T-helper 17 cell (primary cell): ENCODE results near the gene WWOX. TPM values are rescaled to one million over a fixed set of nuclear protein-coding genes. Genes with fewer than 3 reads are reported as not detected.
"Not testable (repeated sequence)": the region's sequence is repeated elsewhere in the genome, so short reads cannot be mapped to it uniquely, and the experiment has no call there.

Experiments used
- ATAC-seq: fragments of 150-1000 bp; cut with Tn5 transposase; 2 replicates; pipeline ENCODE4 v1.10.0; 2021; ENCODE audit warnings: mild to moderate bottlenecking, moderate library complexity
- DNase-seq, 3 donors: peaks; one replicate each; pipeline versions ENCODE4 v3.0.0 to v3.0.0-alpha.2; 2020 to 2021
- H3K9me3 ChIP-seq: one replicate; pipeline ENCODE4 v1.7.0; 2013; ENCODE audit warnings: low read length, mild to moderate bottlenecking; ENCODE audit not compliant: control insufficient read depth, poor library complexity, severe bottlenecking
- H3K27ac Mint-ChIP-seq: one replicate; pipeline ENCODE4 v1.8.0; 2022; ENCODE audit warnings: mild to moderate bottlenecking, moderate library complexity, mixed read lengths
- H3K27me3 Mint-ChIP-seq: one replicate; pipeline ENCODE4 v1.8.0; 2022; ENCODE audit warnings: mixed read lengths
- H3K36me3 Mint-ChIP-seq: one replicate; pipeline ENCODE4 v1.8.0; 2022; ENCODE audit warnings: low read depth, mixed read lengths
- H3K4me1 Mint-ChIP-seq: one replicate; pipeline ENCODE4 v1.8.0; 2022; ENCODE audit warnings: mild to moderate bottlenecking, mixed read lengths
- H3K4me3 Mint-ChIP-seq: one replicate; pipeline ENCODE4 v1.8.0; 2022; ENCODE audit warnings: mild to moderate bottlenecking, moderate library complexity, mixed read lengths
- total RNA-seq, 4 donors: library from RNA in 2 of 4; stranded (reverse) in 2 of 4; gene quantifications; one replicate each; pipeline ENCODE4 v1.2.3 and lab custom pipeline; 2022 to 2026

The WWOX gene
- total RNA-seq, 2 donors from 2014 or later, result 26.8 to 29.7 TPM

DNA sequence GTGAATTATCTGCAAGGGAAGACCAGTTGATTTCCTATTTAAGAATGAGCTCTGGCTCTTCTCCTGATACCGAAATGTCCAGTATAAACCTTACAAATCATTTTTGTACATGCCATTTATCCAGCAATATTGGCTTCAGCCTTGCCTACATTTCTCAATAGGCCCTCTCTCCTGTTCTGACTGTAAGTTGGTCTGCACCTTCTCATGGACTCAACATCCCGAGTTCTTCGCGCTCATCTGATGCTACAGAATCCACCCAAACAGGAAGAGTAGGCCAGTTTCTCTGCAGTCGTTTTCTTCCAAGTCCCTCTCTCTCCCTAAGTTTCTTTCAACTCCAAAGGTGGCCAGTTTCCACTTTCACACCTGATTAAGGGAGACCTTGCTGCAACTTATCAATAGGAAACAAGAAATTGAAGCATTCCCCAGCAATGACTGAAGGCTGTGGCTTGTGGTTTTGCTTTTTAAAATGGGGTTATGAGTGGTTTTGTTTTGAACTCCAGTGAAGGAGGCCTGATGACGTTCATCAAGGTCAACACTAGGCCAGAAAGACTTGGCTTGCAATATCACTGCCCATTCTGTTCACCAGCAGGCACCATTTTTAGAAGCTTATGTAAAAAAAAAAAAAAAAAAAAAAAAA, 1118.0 kb downstream of the WWOX start:
- no peak overlapping the region for H3K27ac Mint-ChIP-seq
- H3K4me1 Mint-ChIP-seq, result peaks cover 15% of the 10 kb centered on the region
- no peaks in the 10 kb centered on the region for H3K9me3 ChIP-seq
- peaks cover 4% of the 10 kb centered on the region for H3K36me3 Mint-ChIP-seq
- DNase-seq, result no peak
- H3K4me3 Mint-ChIP-seq, result peak overlapping the region; percentile 41
- H3K27me3 Mint-ChIP-seq, result no peaks in the 10 kb centered on the region
- peak; percentile 93 for ATAC-seq

DNA sequence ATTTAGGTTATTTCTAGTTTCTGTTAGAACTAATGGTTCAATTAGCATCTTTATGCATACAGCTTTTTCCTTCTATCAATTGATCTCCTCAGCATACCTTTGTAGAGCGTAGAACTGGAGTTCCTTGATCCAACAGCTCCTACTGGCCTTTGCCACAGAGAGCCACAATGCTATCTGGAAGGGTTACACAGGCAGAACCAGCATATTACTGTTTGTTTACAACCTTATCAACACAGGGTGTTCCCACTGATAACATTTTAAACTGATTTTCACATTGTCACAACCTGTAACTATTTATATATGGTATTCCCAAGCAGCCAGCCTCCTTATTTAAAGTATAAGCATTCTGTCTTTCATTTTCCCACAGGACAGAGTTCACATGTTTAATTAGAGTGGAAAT, 1118.9 kb downstream of the WWOX start:
- H3K4me3 Mint-ChIP-seq, result peak overlapping the region; percentile 16
- no peaks in the 10 kb centered on the region for H3K27me3 Mint-ChIP-seq
- peaks cover 4% of the 10 kb centered on the region for H3K36me3 Mint-ChIP-seq
- H3K9me3 ChIP-seq, result no peaks in the 10 kb centered on the region
- no peak for ATAC-seq
- H3K27ac Mint-ChIP-seq, result peak overlapping the region; percentile 30
- DNase-seq, result no peak
- H3K4me1 Mint-ChIP-seq, result peaks cover 15% of the 10 kb centered on the region

DNA sequence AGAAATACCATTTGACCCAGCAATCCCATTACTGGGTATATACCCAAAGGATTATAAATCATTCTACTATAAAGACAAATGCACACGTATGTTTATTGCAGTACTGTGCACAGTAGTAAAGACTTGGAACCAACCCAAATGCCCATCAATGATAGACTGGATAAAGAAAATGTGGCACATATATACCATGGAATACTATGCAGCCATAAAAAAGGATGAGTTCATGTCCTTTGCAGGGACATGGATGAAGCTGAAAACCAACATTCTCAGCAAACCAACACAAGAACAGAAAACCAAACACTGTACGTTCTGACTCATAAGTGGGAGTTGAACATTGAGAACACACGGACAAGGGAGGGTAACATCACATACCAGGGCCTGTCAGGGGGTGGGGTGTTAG, 1126.5 kb downstream of the WWOX start:
- H3K27me3 Mint-ChIP-seq, H3K27ac Mint-ChIP-seq, H3K36me3 Mint-ChIP-seq, H3K9me3 ChIP-seq, H3K4me3 Mint-ChIP-seq, ATAC-seq, H3K4me1 Mint-ChIP-seq, DNase-seq: not testable (repeated sequence)

DNA sequence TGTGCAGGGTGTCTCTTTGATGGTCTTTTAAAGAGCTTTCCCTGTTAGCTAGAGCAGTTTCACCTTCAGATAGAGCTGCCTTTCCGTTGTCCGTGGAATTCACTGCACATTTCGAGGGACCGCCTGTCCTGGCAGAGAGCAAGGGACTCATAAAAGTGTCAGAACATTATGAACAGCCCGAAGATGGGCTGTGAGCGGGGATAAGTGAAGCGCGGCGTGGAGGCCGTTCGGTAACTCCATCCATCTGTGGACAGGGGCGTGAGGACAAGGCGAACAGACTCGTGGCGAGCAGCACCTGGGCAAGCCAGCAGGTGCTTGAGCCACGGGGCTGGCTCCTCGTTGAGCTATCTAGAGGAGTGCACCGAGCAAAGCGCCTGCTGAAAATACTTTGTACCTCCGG, 1129.9 kb downstream of the WWOX start:
- H3K4me1 Mint-ChIP-seq, result no peaks in the 10 kb centered on the region
- no peaks in the 10 kb centered on the region for H3K36me3 Mint-ChIP-seq
- ATAC-seq, result no peak
- H3K27me3 Mint-ChIP-seq, result no peaks in the 10 kb centered on the region
- H3K4me3 Mint-ChIP-seq, result no peak overlapping the region
- no peaks in the 10 kb centered on the region for H3K9me3 ChIP-seq
- no peak for DNase-seq
- no peak overlapping the region for H3K27ac Mint-ChIP-seq

DNA sequence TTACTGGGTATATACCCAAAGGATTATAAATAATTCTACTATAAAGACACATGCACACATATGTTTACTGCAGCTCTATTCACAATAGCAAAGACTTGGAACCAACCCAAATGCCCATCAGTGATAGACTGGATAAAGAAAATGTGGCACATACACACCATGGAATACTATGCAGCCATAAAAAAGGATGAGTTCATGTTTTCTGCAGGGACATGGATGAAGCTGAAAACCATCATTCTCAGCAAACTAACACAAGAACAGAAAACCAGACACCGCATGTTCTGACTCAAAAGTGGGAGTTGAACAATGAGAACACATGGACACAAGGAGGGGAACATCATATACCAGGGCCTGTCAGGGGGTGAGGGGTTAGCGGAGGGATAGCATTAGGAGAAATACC, 1146.2 kb downstream of the WWOX start:
- H3K4me3 Mint-ChIP-seq, H3K36me3 Mint-ChIP-seq, ATAC-seq, DNase-seq, H3K27me3 Mint-ChIP-seq, H3K9me3 ChIP-seq, H3K27ac Mint-ChIP-seq, H3K4me1 Mint-ChIP-seq: not testable (repeated sequence)

DNA sequence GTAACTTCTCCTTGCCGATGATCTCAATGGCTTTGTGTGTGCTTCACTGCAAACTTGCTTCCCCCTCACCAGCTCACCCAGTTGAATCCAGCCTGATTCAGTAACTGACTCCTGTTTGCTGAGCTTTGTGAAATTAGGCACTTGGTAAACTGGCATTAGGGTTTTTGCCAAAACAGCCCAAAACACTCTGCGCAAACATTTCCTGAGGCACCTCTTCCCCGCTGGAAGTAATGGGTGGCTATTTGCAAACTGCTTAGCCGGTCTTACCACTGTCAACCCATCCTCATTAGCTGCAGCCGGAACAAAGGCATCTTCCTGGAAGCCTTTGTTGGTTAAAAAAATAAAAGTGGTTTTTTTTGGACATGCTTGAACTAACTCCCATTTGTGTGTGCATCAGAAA, 1147.9 kb downstream of the WWOX start:
- peaks cover 3% of the 10 kb centered on the region for H3K4me1 Mint-ChIP-seq
- H3K4me3 Mint-ChIP-seq, result no peak overlapping the region
- no peaks in the 10 kb centered on the region for H3K36me3 Mint-ChIP-seq
- no peaks in the 10 kb centered on the region for H3K27me3 Mint-ChIP-seq
- DNase-seq (no peak), ATAC-seq (no peak)
- no peak overlapping the region for H3K27ac Mint-ChIP-seq
- no peaks in the 10 kb centered on the region for H3K9me3 ChIP-seq

DNA sequence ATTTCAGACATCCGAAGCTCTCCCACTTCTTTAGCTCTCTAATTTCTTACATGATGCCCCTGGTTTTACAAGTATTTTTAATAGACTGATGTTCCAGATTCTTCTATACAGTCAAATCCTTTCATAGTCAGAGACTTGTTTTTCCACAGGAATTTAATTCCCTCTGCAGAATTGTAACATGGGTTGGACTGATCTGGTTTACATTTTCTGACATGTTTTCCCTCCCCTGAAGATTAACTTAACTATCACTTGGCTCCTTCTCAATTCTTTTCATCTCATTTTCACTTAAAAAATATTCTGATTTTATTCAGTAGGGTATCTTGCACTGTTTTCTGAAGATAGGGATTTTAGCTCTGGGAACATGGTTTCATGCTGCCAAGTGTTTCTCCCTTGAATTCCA, 1148.9 kb downstream of the WWOX start:
- DNase-seq, result no peak
- no peaks in the 10 kb centered on the region for H3K9me3 ChIP-seq
- Mint-ChIP-seq H3K27ac (no peak overlapping the region), H3K4me3 (no peak overlapping the region), H3K36me3 (no peaks in the 10 kb centered on the region), H3K4me1 (peaks cover 3% of the 10 kb centered on the region), H3K27me3 (no peaks in the 10 kb centered on the region)
- no peak for ATAC-seq

DNA sequence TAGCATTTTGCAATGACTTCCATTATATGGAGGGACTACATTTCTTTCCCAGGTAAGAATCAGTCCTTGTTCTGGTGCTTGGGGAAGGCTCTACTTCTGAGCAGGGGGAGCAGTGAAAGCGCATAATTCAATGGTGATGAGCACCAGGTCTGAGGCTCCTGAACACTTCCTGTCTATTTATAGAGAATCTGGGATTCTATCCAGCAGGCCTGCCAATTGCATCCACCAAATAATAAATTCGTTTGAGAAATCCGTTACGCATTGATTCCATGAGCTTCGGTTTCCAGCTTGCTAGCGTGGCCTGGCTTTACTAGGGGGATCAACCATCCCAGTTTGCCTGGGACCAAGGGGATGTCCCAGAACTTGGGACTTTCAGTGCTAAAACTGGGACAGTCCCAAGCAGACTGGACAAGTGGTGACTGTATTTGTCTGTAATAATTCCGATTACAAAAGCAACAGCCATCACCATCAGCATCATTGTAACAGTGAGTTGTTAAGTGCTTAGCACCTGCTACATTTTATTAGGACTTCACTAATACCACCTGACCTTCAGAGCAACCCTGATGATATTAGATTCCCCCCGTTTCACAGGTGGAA, 1151.1 kb downstream of the WWOX start:
- H3K27me3 Mint-ChIP-seq, result no peaks in the 10 kb centered on the region
- no peaks in the 10 kb centered on the region for H3K9me3 ChIP-seq
- ATAC-seq, result no peak

DNA sequence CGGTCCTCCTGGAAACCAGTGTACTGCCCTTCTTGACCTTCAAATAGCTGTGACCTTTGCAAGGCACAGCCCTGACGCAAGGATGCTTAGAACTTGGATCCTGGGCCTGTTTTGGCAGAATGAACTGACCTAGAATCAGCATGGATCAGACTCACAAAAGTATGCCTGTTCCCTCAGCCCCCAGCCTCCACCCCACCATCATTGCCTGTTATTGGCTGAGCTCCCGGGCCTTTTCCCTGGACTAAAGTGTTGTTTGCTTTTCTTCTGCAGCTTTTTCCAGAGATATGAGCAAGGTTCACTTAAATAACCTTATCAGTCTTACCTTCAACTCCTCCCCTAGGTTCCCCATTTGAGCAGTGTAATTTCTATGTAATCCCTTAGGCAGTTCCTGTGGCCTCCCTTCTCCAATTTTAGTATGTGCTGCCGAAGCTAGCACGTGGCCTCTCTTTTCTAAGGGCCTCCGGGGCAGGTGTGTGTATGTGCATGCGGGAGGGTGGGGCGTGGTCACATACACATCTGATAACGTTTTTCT, 1153.7 kb downstream of the WWOX start:
- H3K9me3 ChIP-seq, result no peaks in the 10 kb centered on the region
- H3K36me3 Mint-ChIP-seq, result no peaks in the 10 kb centered on the region
- H3K27ac Mint-ChIP-seq, result no peak overlapping the region
- no peaks in the 10 kb centered on the region for H3K4me1 Mint-ChIP-seq
- no peak overlapping the region for H3K4me3 Mint-ChIP-seq
- no peaks in the 10 kb centered on the region for H3K27me3 Mint-ChIP-seq
- DNase-seq (no peak), ATAC-seq (no peak)

More for the DNA sequence above, 1151.1 kb downstream of the WWOX start:
- no peak for DNase-seq
- Mint-ChIP-seq H3K27ac (no peak overlapping the region), H3K4me1 (peaks cover 3% of the 10 kb centered on the region), H3K4me3 (no peak overlapping the region), H3K36me3 (no peaks in the 10 kb centered on the region)

DNA sequence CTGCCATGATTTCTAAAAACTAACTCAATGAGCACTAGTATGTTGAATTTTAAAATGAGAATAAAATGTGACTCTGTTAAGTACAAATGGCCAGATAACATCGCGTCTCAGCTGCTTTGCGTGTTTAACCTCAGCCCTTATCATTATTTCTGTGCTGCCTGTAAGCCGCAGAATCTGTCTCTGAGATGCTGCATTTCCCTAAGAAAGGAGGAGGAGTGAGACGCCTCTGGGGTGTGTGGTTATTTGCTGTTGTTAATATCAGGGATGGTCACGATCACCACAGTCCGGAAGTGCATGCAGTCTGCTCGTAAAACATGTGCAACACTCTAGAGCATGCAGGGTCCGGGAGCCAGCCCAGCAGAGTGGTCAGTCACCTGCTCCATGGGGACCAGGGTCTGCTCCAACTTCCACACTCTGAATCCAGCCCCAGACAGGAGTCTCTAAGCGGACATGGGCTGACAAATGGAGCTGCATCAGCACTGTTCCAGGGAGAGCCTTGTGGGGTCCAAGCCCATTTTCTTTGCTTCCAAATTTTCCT, 1158.6 kb downstream of the WWOX start:
- Mint-ChIP-seq H3K4me1 (peaks cover 8% of the 10 kb centered on the region), H3K27me3 (no peaks in the 10 kb centered on the region), H3K27ac (peak overlapping the region; percentile 84), H3K36me3 (no peaks in the 10 kb centered on the region), H3K4me3 (no peak overlapping the region)
- ATAC-seq (no peak), DNase-seq (no peak)
- H3K9me3 ChIP-seq, result no peaks in the 10 kb centered on the region

DNA sequence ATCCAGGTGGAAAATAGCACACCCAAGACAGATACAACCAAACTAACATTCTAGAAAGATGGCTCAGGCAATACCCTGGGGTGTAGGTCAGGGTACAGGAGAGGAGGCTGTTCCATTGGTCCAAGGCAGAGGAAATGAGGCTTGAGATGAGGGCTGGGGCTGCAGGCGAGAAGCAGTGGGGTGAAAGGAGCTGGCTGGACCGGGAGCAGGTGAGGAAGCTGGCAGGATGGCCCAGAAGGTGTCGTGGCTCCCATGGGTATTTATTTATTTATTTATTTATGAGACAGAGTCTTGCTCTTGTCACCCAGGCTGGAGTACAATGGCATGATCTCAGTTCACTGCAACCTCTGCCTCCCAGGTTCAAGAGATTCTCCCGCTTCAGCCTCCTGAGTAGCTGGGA, 1161.4 kb downstream of the WWOX start:
- not testable (repeated sequence) for H3K27ac Mint-ChIP-seq, H3K36me3 Mint-ChIP-seq, H3K9me3 ChIP-seq, H3K27me3 Mint-ChIP-seq, ATAC-seq, H3K4me3 Mint-ChIP-seq, DNase-seq
- peaks cover 13% of the 10 kb centered on the region for H3K4me1 Mint-ChIP-seq

DNA sequence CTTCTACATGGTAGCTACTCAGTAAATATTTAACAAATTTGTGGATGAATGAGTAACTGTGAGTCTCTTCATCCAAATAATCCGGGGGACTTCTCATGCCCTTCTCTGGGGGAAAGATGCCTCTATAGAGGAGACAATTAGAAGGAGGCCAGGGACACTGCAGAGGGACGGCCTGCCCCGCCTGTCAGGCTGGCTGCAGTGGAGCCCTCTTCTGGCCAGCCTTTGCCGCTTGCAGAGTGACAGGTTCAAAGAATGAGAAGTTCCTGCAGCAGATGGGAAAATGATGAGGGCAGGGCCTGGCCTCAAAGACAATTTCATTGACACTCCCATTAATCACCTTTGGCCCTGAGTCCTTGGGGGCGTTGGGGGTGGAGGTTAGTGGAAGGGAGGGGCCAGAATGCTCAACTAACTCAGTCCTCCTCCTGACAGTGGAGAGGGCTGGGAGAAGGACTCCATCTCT, 1162.1 kb downstream of the WWOX start:
- Mint-ChIP-seq H3K27ac (peak overlapping the region; percentile 32), H3K36me3 (no peaks in the 10 kb centered on the region), H3K27me3 (no peaks in the 10 kb centered on the region), H3K4me3 (no peak overlapping the region), H3K4me1 (peaks cover 14% of the 10 kb centered on the region)
- peak; percentile 16 to 48 (median 17) for DNase-seq
- peak; percentile 83 for ATAC-seq
- no peaks in the 10 kb centered on the region for H3K9me3 ChIP-seq

DNA sequence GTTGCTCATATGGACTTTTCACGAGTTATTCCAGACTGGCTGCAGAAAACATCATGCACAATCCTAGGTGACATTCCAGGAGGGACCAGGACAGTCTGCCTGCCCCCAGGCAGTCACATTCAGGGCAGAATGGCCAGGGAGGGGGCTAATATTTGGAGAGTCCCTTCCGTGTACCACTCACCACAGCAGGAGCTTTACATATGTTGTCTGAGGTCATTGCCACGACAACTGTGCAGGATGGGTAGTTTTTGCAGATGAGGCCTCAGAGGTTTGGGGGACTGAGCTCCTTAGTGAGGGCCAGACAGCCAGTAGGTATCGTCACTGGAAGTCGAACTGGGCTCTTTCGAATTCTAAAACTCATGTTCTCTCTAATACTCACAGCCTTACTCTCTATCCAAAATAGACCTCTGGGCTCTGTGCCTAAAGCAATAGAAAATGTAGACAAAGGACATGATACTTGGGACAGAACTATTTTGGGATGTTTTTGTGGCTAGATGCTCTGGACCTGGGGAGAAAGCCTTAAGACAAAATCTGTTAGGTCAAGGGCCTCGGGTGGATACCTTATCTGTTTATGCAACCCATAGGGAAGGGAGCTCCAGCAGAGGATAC, 1162.6 kb downstream of the WWOX start:
- H3K36me3 Mint-ChIP-seq, result no peaks in the 10 kb centered on the region
- no peaks in the 10 kb centered on the region for H3K27me3 Mint-ChIP-seq
- no peak overlapping the region for H3K4me3 Mint-ChIP-seq
- DNase-seq (no peak), ATAC-seq (no peak)
- peaks cover 14% of the 10 kb centered on the region for H3K4me1 Mint-ChIP-seq
- peak overlapping the region; percentile 32 for H3K27ac Mint-ChIP-seq
- no peaks in the 10 kb centered on the region for H3K9me3 ChIP-seq
